Spleen (tissue), 7 donors: Measurements from ENCODE around the gene HINT3.

Experiments
- POLR2A ChIP-seq, 3 donors: fragments of 450-650 bp; IDR thresholded peaks; one replicate each; pipeline ENCODE4 v1.5.1; 2017; ENCODE audit warnings: antibody characterized with exemption in 3 of 3, mild to moderate bottlenecking in 1 of 3
- TF ChIP-seq, protein P1 (sequence below), 11 experiments: fragments of 200-600 bp in 7 of 11; fragments of 450-650 bp in 4 of 11; sonication (generic) in 4 of 11; IDR thresholded peaks in 8 of 11; conservative IDR thresholded peaks in 3 of 11; 1 replicate in 7 of 11; 2 replicates in 4 of 11; pipeline versions ENCODE4 v1.4.0 to v1.8.0; 2016 to 2021; ENCODE audit warnings: antibody characterized with exemption in 11 of 11, inconsistent platforms in 4 of 11, mild to moderate bottlenecking in 1 of 11
- donor health status: DM: no; HTN: no; CAD: no; lungs with moderate emphysema.
- donor health status: DM: no; HTN: no; CAD: no.
- donor health status: DM: no; HTN: no; CAD: no.

DNA sequence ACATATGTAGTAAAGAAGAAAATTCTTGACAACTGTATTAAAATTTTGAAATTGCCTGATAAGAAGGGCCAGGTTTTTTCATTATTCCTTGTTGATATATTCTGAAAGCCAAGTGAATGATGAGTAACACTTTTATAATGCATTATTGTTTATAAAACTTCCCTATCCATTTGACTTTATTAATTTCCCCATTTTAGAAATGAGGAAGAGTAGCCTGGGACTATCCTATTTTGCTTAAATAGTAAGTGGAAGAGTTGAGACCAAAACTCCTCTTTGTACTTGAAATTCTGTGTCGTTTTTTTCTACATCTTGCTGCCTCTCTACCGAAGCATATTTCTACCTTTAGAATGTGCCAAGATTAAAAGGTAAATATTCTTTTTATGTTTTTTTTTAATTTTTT, 69.4 kb downstream of the HINT3 start:
- TF ChIP-seq, protein P1, sequence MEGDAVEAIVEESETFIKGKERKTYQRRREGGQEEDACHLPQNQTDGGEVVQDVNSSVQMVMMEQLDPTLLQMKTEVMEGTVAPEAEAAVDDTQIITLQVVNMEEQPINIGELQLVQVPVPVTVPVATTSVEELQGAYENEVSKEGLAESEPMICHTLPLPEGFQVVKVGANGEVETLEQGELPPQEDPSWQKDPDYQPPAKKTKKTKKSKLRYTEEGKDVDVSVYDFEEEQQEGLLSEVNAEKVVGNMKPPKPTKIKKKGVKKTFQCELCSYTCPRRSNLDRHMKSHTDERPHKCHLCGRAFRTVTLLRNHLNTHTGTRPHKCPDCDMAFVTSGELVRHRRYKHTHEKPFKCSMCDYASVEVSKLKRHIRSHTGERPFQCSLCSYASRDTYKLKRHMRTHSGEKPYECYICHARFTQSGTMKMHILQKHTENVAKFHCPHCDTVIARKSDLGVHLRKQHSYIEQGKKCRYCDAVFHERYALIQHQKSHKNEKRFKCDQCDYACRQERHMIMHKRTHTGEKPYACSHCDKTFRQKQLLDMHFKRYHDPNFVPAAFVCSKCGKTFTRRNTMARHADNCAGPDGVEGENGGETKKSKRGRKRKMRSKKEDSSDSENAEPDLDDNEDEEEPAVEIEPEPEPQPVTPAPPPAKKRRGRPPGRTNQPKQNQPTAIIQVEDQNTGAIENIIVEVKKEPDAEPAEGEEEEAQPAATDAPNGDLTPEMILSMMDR (IDR thresholded peaks at IDR 0.05 in 8 of 11, conservative IDR thresholded peaks at IDR 0.05 in 3 of 11): no peak
- no peak for TF ChIP-seq POLR2A (IDR thresholded peaks at IDR 0.05)
